Eye (tissue), 1 donor: Measurements from ENCODE around the gene CPLX1.
A peak's percentile ranks its signal among the peaks of the same experiment; 100 is the strongest.

Source experiments
- DNase-seq: peaks from one replicate; pipeline ENCODE4 v3.0.0-alpha.2; 2015

Gene CPLX1

DNA sequence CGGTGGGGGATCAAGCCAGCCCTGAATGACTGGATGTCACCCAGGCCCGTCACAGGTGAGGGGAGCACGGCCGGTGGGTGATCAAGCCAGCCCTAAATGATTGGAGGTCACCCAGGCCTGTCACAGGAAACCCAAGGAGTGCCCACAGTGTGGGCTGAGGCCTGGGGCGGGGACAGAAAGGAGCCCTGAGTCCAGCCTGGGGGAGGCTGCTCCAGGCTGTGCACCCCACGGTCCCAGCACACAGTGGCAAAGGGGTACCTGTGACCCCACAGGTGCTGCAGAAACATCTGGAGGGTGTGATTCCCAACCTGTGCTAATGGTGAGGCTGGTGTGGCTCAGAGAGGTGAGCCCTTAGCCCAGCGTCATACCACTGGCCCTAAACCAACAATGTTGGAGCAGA, 6.2 kb upstream of the CPLX1 start:
- no peak for DNase-seq

DNA sequence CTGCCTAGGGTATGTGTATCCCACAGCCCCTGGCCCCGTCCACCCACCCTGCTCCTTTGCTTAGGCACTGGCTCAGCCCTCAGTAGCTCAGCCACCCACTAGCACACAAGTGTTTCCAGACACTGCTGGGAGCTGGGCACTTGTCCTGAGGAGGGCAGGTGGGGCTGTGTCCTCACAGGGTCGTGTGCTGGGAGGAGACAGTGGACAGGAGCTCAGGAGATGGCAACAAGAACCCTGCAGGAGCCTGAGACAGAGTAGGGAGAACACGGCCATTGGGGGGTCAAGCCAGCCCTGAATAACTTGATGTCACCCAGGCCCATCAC, 5.5 kb upstream of the CPLX1 start:
- DNase-seq: no peak

DNA sequence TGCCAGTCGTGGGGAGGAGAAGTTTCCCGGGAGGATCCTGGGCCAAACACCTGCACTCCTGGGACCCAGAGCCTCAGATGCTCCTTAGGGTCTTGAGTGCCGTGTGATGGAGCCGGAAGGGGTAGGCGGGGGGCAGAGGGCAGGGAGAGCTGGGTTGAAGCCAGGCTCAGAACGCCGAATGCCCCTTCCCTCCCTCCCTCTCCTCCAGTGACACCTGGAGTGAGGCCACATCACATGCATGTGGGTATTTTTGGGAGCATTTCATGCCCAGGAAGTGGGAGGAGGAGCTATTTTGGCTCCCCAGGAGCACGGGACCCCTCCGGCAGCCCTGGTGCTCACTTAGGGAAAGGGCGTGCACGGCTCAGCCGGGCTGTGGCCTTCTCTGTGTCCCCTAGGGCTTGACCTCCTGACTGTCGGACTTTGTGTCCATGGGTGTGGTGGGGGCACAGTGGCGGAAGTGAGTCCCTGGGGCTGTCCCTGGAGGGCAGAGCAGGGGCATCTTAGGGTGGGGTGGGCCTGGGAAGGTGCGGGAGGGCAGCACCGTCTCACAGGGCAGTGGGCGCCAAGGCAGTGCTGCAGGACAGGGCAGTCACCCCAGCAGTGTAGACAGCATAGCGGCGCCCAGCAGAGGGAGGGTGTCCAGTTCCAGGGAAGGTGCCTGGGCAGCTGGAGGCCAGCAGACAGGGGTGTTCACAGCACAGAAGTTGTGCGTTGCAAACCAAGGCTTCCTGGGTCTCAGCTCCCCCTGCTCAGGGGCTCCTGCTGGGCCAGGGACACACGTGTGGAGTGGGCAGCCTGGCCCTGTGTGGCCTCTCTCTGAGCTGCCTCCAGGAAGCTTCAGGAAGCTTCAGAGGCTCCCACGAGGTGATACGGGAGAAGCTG, 4.9 kb upstream of the CPLX1 start:
- no peak for DNase-seq

DNA sequence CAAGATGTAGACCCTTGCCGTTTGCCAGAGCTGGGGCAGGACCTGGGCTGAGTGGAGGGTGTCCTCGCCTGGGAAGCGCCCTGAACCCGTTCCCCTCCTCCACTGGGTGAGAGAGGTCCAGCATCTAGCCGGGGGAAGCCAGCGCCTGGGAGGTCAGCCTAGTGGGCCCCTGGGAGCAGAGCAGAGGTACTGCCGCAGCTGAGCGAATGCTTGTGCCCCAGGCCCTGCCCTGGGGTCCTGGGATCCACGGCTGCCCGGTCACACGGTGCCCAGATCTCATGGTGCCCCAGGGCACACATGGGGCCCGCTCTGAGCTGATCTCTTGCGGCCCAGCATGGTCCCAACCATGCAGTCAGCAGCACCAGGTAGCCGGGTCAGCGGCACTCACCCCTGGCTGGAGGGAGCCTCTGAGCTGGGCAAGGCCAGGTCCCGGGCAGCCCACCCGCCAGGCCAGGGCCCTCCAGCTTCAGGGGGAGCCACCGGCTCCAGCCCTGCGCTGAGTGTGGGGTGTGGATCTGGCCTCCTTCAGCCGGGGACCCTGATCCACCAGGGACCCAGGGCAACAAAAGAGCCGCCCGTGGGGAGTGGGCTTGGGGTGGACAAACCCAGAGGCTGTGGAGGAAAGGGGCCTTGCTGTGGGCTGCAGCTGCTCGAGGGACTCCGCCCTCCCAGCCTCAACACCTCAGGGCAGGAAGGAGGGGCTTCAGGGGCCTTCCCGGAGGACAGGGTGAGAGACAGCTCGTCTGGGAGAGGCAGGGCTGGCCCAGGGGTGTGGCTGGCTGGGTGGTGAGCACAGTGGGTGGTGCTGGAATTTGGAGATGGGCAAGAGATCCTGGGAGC, 4.1 kb upstream of the CPLX1 start:
- DNase-seq: no peak

- DNase-seq: no peak
These were observed 3.4 kb upstream of the CPLX1 start for GRCh38 chr4:829291-829690.

DNA sequence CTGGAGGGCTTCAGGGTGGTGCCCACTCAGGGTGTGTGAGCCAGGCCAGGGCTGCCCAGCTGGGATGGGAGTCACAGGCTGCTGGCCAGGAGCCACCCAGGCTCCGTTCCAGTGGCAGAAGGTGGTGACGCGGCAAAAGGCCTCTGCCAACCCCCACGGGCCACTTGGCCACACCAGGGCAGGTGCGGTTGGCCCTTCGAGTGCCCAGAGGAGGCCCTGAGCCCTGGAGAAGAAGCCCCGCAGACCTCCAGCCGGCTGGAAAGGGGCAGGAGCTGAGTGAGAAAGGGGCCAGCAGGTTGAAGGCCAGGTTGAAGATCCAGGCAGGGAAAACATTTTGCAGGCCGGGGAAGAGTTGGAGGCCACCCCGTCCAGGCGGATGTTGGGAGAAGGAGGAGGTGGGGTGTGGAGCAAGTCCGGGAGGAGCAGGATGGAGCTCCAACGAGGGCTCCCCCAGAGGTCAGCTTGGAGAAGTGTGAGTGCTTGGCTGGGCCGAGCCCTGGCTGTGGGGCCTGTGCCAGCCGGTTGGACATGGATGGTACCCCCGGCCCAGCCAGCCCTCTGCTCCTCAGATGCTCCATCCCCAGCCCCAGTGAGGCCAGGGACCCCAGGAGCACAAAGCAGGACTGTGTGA, 2.8 kb upstream of the CPLX1 start:
- DNase-seq: no peak

DNA sequence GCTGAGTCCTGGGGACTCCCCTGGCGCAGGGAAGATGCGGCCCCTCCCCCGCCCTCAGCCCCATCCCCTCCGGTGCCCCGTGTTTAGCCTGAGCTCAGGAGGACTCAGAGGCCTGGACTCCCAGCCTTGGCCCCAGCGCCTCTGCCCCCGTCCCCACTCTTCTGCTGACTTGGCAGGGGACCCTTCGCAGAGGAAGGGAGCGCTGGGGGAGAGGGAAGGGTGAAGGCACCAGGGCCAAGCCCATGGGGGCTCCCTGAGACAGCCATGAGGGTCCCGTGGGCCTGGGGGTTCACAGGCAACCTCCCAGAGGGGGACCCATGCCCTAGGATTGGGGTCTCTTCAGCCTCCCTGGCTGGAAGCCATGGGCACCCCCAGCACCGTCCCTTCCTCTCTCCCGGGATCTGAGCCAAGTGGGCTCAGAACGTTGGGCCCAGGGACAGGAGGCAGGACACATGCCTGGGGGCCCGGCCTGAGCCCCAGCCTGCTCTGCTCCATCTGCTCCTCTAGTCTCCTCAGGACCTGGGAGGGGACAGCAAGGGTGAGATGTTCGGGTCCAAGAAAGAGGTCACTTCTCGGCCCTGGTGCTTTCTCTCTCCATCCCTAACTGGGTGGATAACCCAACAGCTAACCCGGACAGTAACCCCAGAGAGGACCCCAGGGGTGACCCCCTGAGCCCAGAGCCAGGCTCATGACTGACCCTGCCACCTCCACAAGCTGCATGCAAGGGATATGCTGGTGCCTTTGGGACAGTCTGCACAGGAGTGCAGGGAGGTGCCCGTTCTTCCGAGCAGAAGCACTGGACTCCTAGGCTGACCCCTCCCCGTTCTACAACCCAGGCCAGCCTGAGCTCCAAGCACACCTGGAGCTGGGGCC, 1.5 kb upstream of the CPLX1 start:
- no peak for DNase-seq

- peak; percentile 68 for DNase-seq
These were observed 729 bp upstream of the CPLX1 start for GRCh38 chr4:826508-827208.

DNA sequence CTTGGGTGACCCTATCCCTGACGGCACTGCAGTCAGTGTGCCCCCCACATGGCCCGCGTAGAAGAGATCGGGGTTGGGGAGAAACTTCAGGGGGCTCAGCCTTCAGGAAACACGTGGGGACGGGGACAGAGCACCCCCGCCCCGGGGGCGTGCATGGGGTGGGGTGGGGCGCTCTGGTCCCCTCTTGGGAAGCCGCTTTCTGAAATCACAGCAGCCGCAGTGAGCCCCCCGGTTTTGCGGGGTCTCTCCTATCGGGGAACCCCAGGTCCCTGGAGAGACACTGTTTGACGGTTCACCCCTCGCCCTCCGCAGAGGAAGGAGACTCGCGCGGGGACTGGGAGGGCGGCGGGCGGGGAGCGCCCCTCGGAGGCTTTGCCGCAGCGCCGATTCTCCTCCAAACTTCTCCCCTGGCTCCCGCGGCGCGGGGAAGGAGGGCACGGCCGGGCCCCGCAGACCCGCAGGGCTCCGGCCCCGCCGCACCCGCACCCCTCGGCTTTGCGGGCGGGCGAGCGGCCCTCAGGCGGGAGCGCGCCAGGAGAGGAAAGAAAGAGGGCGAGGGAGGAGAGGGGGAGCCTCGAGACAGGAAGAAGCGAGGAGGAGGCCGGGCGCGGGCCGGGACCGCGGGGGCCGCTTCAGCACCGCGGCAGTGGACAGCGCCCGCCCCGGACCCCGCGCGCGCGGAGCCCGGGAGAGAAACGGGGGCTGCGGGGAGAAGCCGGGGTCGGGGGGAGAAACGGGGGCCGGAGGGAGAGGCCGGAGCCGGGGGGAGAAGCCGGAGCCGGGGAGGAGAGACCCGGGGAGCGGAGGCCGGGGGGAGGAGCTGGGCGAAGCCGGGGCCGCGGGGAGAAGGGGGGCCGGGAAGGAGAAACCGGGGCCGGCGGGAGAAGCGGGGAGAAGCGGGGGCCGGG, 612 bp downstream of the CPLX1 start:
- DNase-seq: peak; percentile 77

DNA sequence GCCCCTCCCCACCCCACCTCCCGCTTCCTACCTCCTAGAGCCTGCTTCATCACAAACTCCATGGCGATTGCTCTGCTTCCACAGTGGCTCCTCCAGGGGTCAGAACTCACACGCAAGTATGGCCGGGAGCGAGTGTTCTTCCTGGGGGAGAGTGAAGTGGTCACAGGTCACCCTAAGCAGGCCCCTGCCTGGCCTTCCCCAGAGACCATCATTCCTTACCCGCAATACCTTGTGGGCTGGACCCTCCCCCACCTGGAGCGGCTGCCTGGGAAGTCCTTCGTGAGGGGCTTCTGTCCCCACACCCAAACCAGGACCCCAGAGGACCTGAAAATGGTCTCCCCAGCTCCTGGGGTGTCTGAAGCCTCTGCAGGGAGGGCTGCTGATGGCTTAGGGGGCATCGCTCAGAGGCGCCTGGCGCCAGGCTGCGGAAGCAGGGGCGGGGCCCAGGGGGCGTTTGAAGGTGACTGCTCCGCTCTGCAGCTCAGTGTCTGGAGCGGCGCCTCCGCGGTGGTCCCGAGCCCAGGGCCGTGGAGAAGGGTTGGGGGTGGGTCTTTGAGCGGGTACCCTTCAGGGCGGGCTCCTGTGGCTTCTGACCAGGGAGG, 1.4 kb downstream of the CPLX1 start:
- DNase-seq: peak; percentile 49

DNA sequence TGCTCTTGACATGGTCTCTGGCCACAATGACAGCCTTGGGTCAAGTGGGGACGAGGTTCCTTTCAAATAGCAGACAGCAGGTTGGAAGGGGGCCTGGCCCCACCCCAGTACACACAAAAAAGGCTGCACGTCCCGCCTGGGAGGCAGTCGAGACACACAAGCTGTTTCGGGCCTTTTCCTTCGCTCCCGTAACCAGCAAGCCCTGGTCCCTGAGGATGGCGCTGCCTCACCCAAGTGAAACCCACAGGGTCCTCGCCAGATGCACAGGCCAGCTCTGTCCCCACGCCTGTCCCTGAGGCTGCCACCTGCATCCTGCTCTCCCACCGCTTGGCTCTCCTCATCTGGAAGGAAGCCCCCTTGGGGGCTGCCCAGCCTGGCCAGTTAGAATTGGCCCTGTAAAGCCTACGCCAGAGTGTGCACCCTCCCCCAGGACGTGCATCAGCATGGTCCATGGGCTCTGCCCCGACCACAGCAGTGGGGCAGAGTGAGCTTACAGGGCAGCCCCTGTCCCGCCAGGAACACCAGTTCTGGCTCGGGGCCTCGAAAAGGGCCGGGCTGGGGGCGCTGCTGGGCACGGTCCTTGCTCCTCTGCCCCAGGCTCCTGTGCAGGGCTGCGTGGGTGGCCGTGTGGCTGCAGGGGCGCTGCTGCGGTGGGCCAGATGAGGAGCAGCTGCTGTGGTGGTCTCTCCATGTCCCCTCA, 2.0 kb downstream of the CPLX1 start:
- peak; percentile 63 for DNase-seq

GRCh38 chr4:823176-823760, 2.7 kb downstream of the CPLX1 start:
- DNase-seq: no peak

DNA sequence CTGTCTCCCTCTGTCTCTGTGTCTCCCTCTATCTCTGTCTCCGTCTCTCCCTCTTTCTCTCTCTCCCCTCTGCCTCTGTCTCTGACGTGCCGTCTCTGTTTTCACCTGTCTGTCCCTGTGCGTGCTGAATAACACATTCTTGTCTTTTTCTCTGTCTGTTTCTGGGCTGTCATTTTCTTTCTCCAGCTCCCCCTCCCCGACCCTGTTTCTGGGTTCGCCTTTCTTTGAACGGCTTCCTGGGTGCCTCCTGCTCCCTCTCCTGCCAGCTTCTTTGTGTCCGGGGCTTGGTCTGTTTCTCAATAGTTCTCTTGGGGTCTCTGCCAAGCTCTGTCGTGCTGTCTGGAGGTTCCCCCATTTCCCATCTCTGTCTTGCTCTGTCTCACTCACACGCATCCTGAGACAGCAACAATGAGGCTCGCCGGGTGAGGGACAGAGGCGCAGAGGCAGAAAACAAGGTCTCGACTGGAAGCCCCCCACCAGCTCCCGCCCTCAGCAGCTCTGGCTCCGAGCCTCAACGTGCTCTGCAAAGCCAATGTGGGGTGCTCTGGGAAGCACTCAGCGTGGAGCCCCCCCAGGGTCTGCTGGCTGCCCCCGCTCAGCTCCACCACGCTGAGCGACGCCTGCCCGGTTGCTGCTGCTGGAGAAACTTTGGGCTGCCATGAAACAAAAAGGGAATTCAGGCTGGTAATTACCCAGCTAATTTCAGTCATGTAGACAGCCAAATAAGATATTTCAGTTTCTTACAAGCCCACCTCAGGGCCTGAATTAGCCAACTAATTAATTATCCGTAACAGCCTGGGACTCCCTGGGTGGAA, 3.4 kb downstream of the CPLX1 start:
- no peak for DNase-seq

GRCh38 chr4:821631-822030, 4.3 kb downstream of the CPLX1 start:
- DNase-seq: no peak

- no peak for DNase-seq
These were observed 4.7 kb downstream of the CPLX1 start for GRCh38 chr4:821181-821591.

GRCh38 chr4:820230-821172, 5.4 kb downstream of the CPLX1 start:
- DNase-seq: no peak
